HG03103 (cell line): Measurements from ENCODE around the gene THRAP3.

ENCODE experiments used
- ATAC-seq: cut with Tn5 transposase; IDR thresholded peaks from one replicate; pipeline ENCODE4 v1.9.1; 2021; ENCODE audit warnings: low read depth; ENCODE audit not compliant: unreplicated experiment

THRAP3 gene

DNA sequence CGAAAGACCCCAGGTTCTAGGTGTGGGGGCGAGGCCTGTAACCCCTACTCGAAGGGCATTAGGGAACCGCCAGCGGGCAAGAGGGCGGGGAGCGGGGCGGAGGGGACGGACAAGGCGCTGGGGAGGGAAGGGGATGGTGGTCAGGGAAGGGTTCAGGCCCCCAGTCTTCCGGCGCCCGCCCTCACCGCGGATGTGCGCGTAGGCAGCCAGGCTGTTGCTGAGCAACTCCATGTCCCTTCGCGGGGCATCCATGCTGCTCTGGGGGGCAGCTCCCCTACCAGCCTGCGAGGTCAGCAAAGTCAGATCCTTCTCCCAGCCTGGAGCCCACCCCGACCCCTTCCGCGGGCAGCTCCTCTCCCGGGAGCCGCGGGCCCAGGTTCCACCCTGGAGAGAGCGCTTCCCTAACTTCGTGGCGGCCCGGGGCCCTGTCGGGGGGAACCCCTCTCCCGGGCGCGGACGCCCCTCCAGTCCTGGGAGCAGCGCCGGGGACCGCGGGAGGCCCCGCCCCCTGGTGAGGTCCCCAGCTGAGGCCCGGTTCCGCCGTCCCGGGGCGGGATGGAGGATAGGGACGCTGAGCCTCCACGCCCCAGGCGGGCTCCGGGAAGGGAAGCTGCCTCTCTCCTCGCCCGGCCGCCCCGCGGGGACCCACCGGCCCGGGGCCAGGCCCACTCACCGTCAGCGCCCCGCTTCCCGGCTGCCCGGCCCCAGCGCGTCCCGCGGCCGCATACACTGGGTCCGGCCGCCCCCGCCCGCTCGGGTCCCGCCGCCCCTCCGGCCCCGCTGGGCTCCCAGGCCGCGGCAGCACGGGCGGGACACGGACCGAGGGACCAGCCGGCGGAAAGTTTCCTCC lies 98.8 kb downstream of the THRAP3 start:
- no peak for ATAC-seq

- ATAC-seq, result no peak
These were observed 99.6 kb downstream of the THRAP3 start, which contains the start of gene EVA1B for GRCh38 chr1:36323636-36324352. TSS of gene EVA1B (minus strand) at chr1:36323645. CDS start at chr1:36323037, 608 bp downstream.

DNA sequence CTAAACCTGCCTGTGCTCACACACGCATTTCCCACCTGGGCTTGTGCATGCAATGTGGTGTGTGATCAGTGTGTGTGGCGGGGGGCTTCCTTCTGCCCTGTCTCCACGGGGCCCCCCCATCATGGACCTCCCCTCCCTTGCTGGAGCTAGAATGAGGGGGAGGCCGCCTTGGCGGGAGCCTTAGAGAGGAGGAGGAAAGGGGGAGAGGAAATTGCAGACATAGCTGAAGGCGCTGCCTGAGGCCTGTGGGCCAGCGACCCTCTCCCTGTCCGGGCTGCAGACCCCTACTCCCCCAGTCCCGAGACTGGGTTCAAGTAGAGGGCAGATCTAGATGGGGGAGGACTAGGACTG lies 100.1 kb downstream of the THRAP3 start:
- ATAC-seq, result no peak

- no peak for ATAC-seq
These were observed 102.3 kb downstream of the THRAP3 start for GRCh38 chr1:36326499-36326898.

GRCh38 chr1:36327421-36328087 lies 103.3 kb downstream of the THRAP3 start:
- ATAC-seq, result no peak

GRCh38 chr1:36328088-36328480 lies 103.8 kb downstream of the THRAP3 start:
- ATAC-seq, result no peak

- ATAC-seq, result no peak
These were observed 104.5 kb downstream of the THRAP3 start for GRCh38 chr1:36328713-36329112.

GRCh38 chr1:36329817-36330216 lies 105.6 kb downstream of the THRAP3 start:
- ATAC-seq, result no peak

DNA sequence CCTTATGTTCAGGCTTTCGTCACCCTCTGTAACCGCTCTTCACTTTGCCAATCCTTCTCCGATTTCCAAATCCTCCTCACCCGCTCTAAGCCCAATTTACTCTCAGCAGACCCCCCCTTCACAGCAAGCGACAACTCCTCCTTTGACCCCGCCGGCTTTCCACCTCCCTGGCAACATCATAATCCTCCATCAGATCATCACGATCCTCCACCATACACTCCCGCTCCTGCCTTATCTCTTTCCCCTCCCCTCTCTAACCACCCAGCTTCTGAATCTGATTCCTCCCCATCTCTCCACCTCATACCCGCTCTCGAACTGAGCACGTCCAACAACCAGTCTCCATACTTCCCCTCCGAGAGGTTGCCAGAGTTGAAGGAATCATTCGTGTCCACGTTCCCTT lies 106.7 kb downstream of the THRAP3 start:
- no peak for ATAC-seq

- no peak for ATAC-seq
These were observed 113.6 kb downstream of the THRAP3 start for GRCh38 chr1:36337830-36338229.

DNA sequence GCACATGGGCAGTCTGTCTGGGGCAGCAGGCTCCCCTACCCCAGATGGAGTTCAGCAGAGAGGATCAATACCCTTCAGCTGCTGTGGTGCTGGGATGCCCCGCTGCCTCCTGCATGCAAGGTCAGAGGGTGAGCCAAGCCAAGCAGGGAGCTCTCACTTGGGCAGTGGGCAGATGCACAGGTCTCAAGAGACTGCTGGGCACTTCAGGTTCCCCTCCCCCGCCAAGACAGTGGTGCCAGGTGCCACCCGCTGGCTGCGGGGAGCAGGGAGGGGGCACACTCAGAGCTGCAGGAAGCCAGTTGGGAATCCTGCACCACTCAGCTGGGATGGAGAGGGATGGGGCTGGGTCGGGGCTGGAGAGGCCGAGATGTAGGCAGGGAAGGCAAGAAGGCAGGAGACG lies 115.0 kb downstream of the THRAP3 start:
- ATAC-seq, result no peak

DNA sequence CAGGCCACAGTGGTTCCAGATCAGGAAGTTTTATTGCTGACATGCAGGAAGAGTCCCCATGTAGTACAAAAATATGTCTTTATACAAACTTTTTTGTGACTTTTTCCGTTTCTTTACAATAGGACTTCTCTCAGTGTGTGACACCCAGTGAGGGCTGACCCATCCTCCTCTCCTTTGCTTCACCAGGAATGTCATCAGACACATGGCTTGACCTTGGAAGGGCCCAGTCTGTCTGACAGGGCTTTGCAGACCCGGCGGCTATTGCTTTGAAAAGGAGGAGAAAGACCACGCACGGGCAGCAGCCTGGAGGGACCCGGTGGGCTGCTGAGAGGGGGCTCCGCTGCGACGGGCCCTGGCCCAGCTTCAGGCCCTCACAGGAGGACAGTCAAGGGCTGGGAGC lies 115.4 kb downstream of the THRAP3 start:
- ATAC-seq, result no peak

GRCh38 chr1:36341626-36342320 lies 117.5 kb downstream of the THRAP3 start:
- ATAC-seq, result no peak

DNA sequence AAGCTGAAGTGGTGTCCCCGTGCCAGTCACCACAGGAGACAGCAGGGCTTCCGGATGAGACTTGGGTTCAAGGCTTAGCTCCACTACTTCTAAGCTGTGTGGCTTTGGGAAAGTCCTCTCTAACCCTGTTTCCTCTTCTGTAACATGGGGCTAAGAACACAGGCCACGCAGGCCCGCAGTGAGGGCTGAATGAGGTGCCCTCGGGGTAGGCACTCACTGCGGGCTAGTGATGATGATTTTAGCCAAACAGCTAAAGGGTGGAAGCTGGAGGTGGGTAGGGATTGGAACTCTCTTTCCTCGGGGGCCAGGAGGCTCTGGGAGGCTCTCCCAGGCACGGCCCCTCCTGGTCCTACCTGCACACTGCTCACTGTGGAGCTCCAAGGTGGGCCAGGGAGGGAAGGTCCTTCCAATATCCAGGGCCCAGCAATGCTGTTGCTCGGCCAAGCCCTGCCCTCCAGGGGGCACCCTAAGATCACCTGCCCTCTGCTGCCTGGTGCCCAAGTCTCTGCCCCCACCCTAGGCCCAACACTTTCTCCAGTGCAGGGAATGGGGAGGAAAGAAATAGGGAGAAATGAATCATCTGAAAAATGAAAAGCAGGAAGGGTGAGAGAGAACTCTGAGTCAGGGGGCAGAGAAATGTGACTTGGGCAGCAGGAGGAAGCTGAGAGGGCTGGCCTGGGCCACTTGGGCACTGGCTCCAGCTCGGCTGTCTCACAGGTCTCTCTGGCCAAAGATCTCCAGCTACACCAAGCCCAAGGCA lies 118.4 kb downstream of the THRAP3 start:
- no peak for ATAC-seq

DNA sequence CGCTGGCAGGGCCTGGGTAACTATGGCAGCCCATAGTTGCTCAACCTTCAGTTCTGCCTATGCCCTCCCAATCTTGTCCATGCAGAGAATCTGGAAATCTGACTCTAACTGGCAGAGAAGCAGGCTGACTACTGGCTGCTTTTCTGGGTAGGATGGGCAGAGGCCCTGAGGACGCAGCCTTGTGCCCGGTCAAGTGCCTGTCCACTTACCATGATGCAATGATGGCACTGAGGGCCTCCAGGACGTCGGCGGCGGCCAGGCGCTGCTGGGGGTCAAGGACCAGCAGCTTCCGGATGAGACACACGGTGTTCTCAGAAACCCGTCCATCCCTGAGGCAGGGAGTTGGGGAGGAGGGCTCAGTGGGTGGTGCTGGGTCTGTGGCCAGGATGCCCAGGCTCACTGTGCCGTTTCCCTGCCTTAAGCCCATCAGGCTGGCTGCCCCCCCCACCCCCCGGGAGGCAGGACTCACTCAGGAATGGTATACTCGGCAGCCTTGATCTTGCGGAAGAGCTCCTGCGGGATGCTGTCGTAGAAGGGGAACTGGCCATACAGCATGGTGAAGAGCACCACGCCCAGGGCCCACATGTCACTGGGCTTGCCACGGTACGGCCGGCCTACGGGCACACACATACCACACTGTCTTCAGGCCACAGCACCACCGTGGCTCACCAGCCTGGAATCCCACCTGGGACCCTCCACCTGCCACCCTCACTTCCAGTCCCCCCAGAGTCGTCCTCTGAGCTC lies 119.6 kb downstream of the THRAP3 start:
- ATAC-seq, result no peak

DNA sequence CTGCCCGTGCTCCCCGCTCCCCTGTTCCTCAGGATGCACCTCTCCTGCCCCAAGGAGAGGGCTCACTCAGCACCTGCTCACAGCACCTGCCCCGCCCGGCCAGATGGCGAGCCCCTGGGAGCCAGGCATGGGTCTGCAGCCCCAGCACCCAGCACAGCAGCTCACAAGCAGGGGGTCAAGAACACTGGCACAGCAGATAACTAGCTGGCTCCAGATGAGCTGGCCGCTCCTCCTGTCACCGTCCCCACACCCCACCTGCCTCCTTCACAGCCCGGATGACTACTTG lies 120.1 kb downstream of the THRAP3 start:
- no peak for ATAC-seq

DNA sequence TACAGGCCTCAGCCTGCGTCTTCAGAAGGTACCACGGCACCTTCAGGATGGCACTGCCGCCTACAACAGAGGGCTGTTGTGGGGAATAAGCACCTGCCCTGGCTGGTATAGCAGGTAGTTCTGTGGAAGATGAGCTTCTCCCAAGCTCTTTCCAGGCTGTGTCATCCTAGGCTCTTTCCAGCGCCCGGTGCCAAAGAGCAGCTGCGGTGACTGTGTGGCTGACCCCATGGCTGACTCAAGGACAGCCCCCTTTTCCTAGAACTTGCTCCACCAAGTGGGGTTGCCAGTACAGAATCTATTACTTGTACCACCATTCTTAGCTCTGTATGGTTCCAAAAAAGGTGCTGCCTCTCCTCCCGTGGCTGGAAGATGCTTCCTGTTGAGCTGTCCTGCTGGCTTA lies 121.1 kb downstream of the THRAP3 start:
- ATAC-seq, result no peak

DNA sequence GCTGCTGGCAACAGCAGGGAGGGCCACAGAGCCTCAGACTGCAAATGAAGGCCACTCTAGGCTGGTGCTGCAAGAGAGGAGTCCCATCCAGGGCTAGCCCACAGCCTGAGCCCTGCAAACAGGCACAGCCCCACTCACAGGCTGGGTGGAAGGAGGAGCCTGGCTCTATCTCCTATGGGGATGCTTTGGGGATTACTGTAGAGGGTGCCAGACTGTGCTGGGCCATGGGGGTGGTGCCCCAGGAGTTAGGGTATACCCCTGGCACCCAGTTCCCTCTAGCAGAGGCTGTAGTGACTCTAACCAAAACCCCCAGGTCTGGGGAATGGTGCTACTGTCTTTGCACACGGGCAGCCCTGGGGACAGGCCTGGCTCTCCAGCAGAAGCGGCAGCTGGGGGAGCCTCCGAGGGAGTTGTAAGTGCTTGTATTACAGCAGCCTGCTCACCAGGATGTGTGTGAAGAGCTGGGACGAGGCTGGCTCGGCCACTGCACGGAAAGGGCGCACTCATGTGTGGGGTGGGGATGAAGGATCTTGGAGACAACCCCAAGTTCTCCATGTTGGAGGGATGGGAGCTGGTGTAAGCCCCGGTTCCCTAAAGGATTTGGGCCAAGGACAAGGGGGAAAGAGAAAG lies 122.6 kb downstream of the THRAP3 start:
- ATAC-seq, result no peak

DNA sequence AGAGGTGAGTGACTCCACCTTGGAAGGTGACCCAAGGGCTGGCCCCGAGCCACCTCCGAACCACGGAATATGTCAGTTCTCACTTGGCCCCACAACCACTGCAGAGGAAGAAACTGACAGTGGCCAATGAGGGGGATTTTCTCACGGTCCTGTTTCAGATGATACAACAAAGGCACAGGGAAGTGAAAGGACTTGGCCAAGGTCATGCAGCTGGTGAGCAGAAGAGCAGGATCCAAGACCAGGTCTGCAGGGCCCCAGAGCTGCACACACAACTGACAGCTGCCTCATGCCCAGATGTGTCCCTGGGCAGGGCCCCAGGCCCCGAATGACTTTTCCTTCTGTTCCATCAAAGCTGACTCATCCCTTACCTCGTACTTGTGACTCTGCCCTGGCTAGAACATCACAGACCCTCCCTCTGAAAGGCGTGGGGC lies 125.0 kb downstream of the THRAP3 start:
- ATAC-seq, result peak; percentile 71
